ENCODE measurements around the gene FAM193A.

DNA sequence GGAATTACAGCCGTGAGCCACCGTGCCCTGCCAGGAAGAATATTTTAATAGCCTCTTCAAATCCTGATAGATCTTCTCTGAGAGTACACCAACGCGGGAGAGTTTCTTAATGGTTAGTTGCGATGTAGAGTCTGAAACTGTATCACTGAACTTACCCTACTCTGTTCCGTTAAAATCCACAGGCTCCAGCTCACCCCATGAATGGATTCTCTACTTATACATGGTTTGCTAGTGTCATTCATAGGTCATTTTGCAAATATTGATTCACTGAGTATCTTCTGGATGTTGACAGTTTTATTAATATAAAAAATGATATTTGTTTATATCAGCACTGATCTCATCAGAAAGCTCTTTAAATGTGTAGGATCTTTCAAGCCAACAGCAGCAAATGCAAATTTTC, 99.9 kb downstream of the FAM193A start:
- TF ChIP-seq NFIC (IDR thresholded peaks at IDR 0.05) (no peak), TAF1 (IDR thresholded peaks at IDR 0.05; ENCODE audit: low read depth) (no peak)
- TF ChIP-seq, protein P1, sequence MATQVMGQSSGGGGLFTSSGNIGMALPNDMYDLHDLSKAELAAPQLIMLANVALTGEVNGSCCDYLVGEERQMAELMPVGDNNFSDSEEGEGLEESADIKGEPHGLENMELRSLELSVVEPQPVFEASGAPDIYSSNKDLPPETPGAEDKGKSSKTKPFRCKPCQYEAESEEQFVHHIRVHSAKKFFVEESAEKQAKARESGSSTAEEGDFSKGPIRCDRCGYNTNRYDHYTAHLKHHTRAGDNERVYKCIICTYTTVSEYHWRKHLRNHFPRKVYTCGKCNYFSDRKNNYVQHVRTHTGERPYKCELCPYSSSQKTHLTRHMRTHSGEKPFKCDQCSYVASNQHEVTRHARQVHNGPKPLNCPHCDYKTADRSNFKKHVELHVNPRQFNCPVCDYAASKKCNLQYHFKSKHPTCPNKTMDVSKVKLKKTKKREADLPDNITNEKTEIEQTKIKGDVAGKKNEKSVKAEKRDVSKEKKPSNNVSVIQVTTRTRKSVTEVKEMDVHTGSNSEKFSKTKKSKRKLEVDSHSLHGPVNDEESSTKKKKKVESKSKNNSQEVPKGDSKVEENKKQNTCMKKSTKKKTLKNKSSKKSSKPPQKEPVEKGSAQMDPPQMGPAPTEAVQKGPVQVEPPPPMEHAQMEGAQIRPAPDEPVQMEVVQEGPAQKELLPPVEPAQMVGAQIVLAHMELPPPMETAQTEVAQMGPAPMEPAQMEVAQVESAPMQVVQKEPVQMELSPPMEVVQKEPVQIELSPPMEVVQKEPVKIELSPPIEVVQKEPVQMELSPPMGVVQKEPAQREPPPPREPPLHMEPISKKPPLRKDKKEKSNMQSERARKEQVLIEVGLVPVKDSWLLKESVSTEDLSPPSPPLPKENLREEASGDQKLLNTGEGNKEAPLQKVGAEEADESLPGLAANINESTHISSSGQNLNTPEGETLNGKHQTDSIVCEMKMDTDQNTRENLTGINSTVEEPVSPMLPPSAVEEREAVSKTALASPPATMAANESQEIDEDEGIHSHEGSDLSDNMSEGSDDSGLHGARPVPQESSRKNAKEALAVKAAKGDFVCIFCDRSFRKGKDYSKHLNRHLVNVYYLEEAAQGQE (IDR thresholded peaks at IDR 0.05; ENCODE audit: low read depth) = no peak

Measured in Ishikawa (cell line).